OCI-LY7 (cell line): Measurements from ENCODE around the gene FTO. TPM values are rescaled to one million over a fixed set of nuclear protein-coding genes. Genes with fewer than 3 reads are reported as not detected.

Experiments used
- BruUV-seq: library from RNA; stranded (reverse); fragments of 400-500 nt; replicated peaks from 2 replicates; lab custom pipeline; 2021; lab: Mats Ljungman, UMichigan
- CTCF ChIA-PET: fragments of 300-600 bp; sonication (Branson Sonifier 250); formaldehyde crosslinking; loops from one replicate; lab custom pipeline; 2022; ENCODE audit warnings: antibody characterized with exemption; ENCODE audit not compliant: unreplicated experiment; lab: Charles Lee
- POLR2A ChIA-PET: fragments of 300-600 bp; sonication (Branson Sonifier 250); formaldehyde crosslinking; loops from one replicate; lab custom pipeline; 2022; ENCODE audit warnings: antibody characterized with exemption; lab: Charles Lee
- DNase-seq: peaks from one replicate; pipeline ENCODE4 v3.0.0-alpha.2; 2015; ENCODE audit warnings: low spot score
- H2AFZ ChIP-seq: fragments of 200-600 bp; sonication (generic), shearing (Covaris generic); 2 replicates; pipeline ENCODE4 v1.6.1; 2014; ENCODE audit warnings: mild to moderate bottlenecking, antibody characterized with exemption, low read length, moderate library complexity
- H3K27ac ChIP-seq: fragments of 200-600 bp; sonication (generic); 2 replicates; pipeline ENCODE4 v1.5.1; 2014; ENCODE audit warnings: mixed run types, low read depth, mild to moderate bottlenecking, moderate library complexity, low read length, inconsistent platforms; ENCODE audit not compliant: poor library complexity, severe bottlenecking
- H3K36me3 ChIP-seq: fragments of 200-600 bp; sonication (generic); 2 replicates; pipeline ENCODE4 v1.6.1; 2014; ENCODE audit warnings: mild to moderate bottlenecking, antibody characterized with exemption, low read length, moderate library complexity, mixed read lengths; ENCODE audit not compliant: insufficient read depth
- H3K4me1 ChIP-seq: fragments of 200-600 bp; sonication (generic); 2 replicates; pipeline ENCODE4 v1.5.1; 2014; ENCODE audit warnings: mild to moderate bottlenecking, low read length; ENCODE audit not compliant: insufficient read depth, poor library complexity, severe bottlenecking
- H3K4me2 ChIP-seq: fragments of 200-600 bp; sonication (generic); 2 replicates; pipeline ENCODE4 v1.6.1; 2014; ENCODE audit warnings: mild to moderate bottlenecking, low read length
- H3K4me3 ChIP-seq: fragments of 200-600 bp; sonication (generic); 2 replicates; pipeline ENCODE4 v1.5.1; 2014; ENCODE audit warnings: mild to moderate bottlenecking, low read depth, low read length; ENCODE audit not compliant: poor library complexity, severe bottlenecking
- H3K79me2 ChIP-seq: fragments of 200-600 bp; sonication (generic); 2 replicates; pipeline ENCODE4 v1.6.1; 2016; ENCODE audit warnings: low read depth, mild to moderate bottlenecking, low read length, moderate library complexity, mixed read lengths; ENCODE audit not compliant: insufficient read depth
- H3K9me2 ChIP-seq: fragments of 200-600 bp; sonication (generic); 2 replicates; pipeline ENCODE4 v1.6.1; 2016; ENCODE audit warnings: mild to moderate bottlenecking, low read length, mixed read lengths; ENCODE audit not compliant: insufficient read depth
- H3K9me3 ChIP-seq: fragments of 200-600 bp; sonication (generic); 2 replicates; pipeline ENCODE4 v1.6.1; 2014; ENCODE audit warnings: mild to moderate bottlenecking, mixed run types, low read length, mixed read lengths
- H4K20me1 ChIP-seq: fragments of 200-600 bp; sonication (generic); 2 replicates; pipeline ENCODE4 v1.6.1; 2014; ENCODE audit warnings: mild to moderate bottlenecking, antibody characterized with exemption, low read length, moderate library complexity, mixed read lengths; ENCODE audit not compliant: insufficient read depth
- CTCF ChIP-seq: fragments of 200-600 bp; sonication (generic); conservative IDR thresholded peaks from 2 replicates; pipeline ENCODE4 v1.5.1; 2014; ENCODE audit warnings: mild to moderate bottlenecking, antibody characterized with exemption, low read length, moderate library complexity, mixed read lengths
- EZH2phosphoT487 ChIP-seq: fragments of 200-600 bp; sonication (generic); IDR thresholded peaks from 2 replicates; pipeline ENCODE4 v1.6.1; 2018; ENCODE audit warnings: low read depth, borderline replicate concordance, mild to moderate bottlenecking, mixed run types, antibody characterized with exemption, low read length, moderate library complexity, mixed read lengths
- intact Hi-C: fragments of 100-400 bp; cut with micrococcal nuclease; formaldehyde crosslinking; loops from one replicate; pipeline ENCODE4 v1.10.0; 2022; ENCODE audit not compliant: unreplicated experiment
- total RNA-seq, 2 experiments: library from RNA; depleted of rRNA in 1 of 2; stranded (reverse); fragments of >200 nt in 1 of 2; shearing (Covaris generic) in 1 of 2; gene quantifications; 2 replicates each; pipeline ENCODE4 v1.2.3, GENCODE V29; 2014 to 2022

Gene FTO
- total RNA-seq, 2 experiments from 2014 or later = 57.1 to 68.0 TPM

GRCh38 chr16:53913099-53913870 lies 209.3 kb downstream of the FTO start:
- DNase-seq = no peak
- H4K20me1 ChIP-seq = no peaks in the 10 kb centered on the region
- H3K79me2 ChIP-seq = no peaks in the 10 kb centered on the region
- ChIA-PET CTCF (no interaction called here), POLR2A (interaction anchor here (0.7 kb wide), 1 partner anchor 28 kb away, joined by 3 read pairs; no protein-coding TSS in a partner anchor)
- H3K36me3 ChIP-seq = no peaks in the 10 kb centered on the region
- H2AFZ ChIP-seq = no peak overlapping the region
- H3K9me3 ChIP-seq = no peaks in the 10 kb centered on the region
- BruUV-seq = no TSS peak
- TF ChIP-seq CTCF (no peak), EZH2phosphoT487 (no peak)
- no peaks in the 10 kb centered on the region for H3K9me2 ChIP-seq
- H3K4me2 ChIP-seq = no peak overlapping the region
- no peak overlapping the region for H3K27ac ChIP-seq
- H3K4me1 ChIP-seq = no peaks in the 10 kb centered on the region
- intact Hi-C loops = no loop called here
- H3K4me3 ChIP-seq = no peak overlapping the region

- Histone ChIP-seq H4K20me1 (no peaks in the 10 kb centered on the region), H3K79me2 (no peaks in the 10 kb centered on the region), H3K4me3 (no peak overlapping the region), H3K27ac (no peak overlapping the region), H2AFZ (no peak overlapping the region), H3K4me2 (no peak overlapping the region), H3K4me1 (no peaks in the 10 kb centered on the region), H3K9me3 (no peaks in the 10 kb centered on the region), H3K9me2 (no peaks in the 10 kb centered on the region), H3K36me3 (no peaks in the 10 kb centered on the region)
- no TSS peak for BruUV-seq
- TF ChIP-seq CTCF (no peak), EZH2phosphoT487 (no peak)
- ChIA-PET POLR2A (interaction anchor here (0.7 kb wide), 1 partner anchor 29 kb away, joined by 3 read pairs; no protein-coding TSS in a partner anchor), CTCF (no interaction called here)
- DNase-seq = no peak
- intact Hi-C loops = no loop called here
These were observed 210.0 kb downstream of the FTO start for GRCh38 chr16:53913920-53914319.

- no peak overlapping the region for H3K27ac ChIP-seq
- no TSS peak for BruUV-seq
- no peak overlapping the region for H3K4me2 ChIP-seq
- H3K4me1 ChIP-seq = no peaks in the 10 kb centered on the region
- CTCF ChIA-PET = no interaction called here
- H3K36me3 ChIP-seq = no peaks in the 10 kb centered on the region
- no peak overlapping the region for H3K4me3 ChIP-seq
- H3K79me2 ChIP-seq = no peaks in the 10 kb centered on the region
- no peak overlapping the region for H2AFZ ChIP-seq
- TF ChIP-seq CTCF = no peak
- TF ChIP-seq EZH2phosphoT487 = no peak
- no peak for DNase-seq
- H3K9me2 ChIP-seq = no peaks in the 10 kb centered on the region
- intact Hi-C loops = no loop called here
- H3K9me3 ChIP-seq = no peaks in the 10 kb centered on the region
- POLR2A ChIA-PET = no interaction called here
- no peaks in the 10 kb centered on the region for H4K20me1 ChIP-seq
These were observed 210.8 kb downstream of the FTO start for GRCh38 chr16:53914736-53915135.
